Activated T-cell treated with anti-CD3 and anti-CD28 coated beads, Interleukin-2, amount 50 U/mL, for 1 hour (primary cell): ENCODE measurements around the gene CCDC192.
"Not testable (repeated sequence)": the region's sequence is repeated elsewhere in the genome, so short reads cannot be mapped to it uniquely, and the experiment has no call there.

ENCODE experiments used
- DNase-seq: peaks from one replicate; pipeline ENCODE4 v3.0.0-alpha.2; 2020

CCDC192 gene

DNA sequence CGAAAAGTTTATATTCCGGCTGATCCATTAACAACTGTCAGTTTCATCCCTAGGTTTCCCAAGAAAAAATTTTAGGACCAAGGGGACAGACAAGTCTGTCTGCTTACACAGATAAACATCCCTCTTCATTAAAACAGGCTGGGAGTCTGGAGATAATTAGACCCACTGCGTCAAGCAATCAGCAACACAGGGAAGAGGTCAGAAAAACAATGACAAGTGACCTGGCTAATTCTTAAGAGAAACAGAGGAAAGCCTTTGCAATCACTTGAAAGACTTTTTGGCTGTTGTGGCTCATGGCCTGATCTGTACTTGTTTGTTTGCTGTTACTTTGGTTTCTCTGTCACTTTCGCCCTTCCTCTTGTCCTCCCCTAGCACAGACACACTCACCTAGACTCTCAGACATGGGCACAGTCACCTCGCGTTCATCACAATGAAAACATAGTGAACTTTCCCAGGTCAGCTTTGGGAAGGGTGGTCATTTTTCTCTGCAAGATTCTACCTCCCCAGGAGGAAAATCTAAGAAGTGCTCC, 2.9 kb upstream of the CCDC192 start:
- no peak for DNase-seq

DNA sequence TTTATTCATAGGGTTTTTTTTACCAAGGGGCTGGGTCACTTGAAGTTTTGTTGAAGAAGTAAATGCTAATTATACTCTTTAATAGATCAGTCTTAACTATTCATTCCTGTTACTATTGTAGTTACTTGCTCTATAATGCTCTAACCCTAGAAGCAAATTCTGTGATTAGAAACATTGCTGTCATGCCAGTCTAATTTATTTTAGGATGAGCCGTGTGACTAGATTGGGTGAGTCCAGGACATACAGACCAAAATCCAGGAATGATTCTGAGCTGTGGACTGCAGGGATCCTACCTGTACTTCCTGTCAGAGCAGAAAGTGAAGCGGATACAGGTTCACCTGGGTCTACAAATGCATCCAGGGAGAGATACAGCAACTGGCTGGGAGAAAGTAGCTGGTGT, 757 bp upstream of the CCDC192 start:
- DNase-seq = no peak

DNA sequence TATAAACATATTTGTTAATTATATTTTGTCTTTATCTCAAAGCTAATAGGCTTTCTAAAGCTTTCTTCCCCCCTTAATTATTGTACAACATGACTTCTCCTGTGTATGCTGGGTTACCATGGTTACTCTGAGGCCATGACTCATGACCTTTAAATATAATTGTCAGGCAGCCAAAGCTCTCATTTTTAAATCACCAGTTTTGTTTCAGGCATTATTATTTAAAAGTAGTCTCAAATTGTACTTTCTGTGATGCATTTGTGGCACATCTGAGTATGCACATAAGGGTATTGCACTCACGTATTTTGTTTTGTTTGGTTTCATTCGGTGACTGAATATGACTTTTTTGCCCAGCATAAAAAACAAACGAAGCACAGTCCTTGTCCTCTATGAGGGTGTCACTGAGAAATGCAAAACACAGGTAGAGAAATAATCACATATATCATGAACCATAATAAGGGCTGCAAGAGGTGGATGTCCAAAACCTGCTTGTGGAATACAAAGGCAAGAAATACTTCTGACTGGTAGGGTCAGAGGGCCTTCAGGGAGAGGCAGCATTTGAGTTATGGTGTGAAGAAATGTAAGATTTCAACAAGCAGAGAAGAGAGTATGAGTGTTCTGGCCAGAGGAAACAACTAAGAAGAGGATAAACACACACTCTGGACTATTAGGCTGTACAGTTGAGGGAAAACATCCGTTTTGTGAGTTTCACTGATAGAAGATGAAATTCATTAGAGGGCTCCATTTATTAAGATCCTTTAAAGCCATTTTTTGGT, 2.1 kb downstream of the CCDC192 start:
- DNase-seq = no peak

DNA sequence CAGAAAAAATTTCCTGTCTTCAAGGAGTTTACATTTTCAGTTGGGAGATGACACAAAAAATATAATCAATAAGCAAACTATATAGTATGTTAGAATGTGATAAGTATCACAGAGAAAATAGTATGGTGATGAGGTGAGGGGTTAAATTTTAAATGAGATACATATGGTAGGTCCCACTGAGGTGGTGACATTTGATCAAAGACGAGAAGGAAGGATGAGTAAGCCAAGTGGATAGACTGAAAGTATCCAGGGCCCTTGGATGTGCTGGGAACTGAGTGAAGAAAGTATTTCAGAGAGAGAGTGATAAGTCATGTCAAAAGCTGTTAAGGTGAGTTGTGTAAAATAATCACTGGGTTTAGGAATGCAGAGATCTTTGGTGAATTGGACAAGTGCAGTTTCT, 3.5 kb downstream of the CCDC192 start:
- no peak for DNase-seq

DNA sequence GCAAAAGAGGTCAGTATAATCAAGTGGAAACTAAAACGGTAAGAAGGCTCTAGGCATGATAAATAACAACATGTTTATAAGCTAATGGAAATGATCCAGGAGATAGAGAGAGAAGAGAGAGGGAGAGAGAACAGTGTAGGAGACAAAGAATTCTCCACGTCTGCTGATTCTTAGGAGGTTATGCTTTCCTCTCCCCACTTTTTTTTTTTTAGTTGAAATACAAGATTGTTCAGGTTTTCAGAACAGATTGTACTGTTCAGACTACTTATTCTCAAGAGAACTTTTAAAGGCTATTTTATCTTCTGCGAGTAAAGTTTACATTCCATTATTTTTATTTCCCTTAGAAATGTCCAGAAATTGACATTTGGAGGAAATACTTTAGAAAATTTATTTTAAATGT, 4.0 kb downstream of the CCDC192 start:
- DNase-seq = no peak

DNA sequence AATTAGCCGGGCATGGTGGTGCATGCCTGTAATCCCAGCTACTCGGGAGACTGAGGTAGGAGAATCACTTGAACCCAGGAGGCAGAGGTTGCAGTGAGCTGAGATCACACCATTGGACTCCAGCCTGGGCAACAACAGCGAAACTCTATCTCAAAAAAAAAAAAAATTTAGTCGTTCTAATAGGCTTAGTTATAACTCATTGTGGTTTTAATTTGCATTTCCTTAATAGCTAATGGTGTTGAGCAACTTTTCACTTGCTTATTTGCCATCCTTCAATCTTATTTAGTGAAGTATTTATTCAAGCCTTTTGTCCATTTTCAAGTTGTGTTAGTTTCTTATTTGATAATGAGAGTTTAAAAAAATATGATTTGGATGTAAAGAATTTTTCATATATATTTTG, 9.9 kb downstream of the CCDC192 start:
- not testable (repeated sequence) for DNase-seq

DNA sequence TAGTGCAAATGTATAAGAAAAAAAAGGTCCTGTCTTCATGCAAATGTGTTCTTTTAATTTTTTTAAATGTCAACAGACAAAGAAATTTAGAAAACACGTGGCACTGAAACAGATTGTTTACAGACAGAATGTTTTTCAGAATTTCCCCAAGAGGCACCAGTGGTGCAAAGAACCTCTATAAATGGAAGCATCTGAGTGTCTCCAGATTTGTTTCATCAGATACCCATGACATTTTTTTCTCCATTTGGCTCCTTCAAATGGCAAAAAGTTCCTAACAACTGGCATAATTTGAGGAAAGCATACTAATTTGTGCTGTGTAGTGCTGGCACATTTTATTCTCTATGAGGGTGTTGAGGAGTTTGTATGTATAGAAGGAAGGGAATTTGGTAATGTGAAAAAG, 15.0 kb downstream of the CCDC192 start:
- DNase-seq = no peak

DNA sequence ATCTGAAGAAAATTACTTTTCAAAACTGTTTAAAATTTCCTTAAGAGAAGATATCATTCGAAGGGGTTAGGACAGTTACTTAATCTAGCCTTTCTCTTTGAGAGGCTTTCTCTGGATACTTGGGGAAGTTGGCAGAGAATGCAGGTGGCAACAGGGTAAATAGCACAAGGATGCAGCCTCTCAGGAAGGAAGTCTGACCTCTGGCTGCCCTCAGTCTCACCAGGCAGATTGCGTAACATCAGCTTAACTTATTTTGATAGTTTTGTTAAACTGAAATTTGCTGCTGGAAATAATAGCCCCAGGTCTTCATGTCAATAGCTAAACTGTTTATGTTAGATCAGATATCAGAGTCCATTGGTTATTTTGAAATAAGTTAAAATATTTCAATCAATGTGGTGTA, 20.4 kb downstream of the CCDC192 start:
- no peak for DNase-seq

DNA sequence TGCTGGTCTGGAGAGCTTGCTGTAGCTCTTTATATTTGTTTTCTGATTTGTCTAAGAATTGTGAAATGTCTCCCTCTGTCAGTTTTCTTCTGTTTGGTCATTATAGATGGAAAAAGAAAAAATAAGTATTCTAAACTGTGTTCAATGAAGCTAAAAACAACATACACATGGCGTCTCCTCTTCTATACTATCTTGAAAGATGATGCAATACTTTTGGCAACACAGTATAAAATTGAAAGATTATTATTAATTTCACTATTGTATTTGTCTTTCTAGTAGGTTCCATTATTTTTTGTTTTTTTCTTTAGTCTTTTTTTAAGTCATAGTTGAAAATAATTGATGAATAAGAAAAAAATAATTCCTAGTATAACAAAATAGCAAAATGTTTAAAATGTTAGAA, 22.5 kb downstream of the CCDC192 start:
- no peak for DNase-seq

DNA sequence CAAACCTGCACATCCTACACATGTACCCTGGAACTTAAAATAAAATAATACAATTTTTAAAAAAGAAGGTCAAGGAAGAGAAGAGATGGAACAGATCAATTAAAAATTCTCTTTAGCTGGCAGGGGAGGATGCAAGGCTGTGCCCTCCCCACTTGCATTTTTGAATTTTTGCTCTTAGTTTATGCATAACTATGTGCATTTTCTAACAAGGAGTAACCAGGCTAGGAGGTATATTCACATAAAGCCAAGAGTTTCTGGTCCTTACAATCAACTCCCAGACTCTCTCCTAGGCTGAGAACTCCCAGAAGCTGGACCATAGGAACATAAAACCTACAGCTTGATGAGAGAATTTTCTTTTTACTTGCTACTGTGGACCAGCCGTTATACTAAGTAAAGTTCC, 29.8 kb downstream of the CCDC192 start:
- DNase-seq = no peak

DNA sequence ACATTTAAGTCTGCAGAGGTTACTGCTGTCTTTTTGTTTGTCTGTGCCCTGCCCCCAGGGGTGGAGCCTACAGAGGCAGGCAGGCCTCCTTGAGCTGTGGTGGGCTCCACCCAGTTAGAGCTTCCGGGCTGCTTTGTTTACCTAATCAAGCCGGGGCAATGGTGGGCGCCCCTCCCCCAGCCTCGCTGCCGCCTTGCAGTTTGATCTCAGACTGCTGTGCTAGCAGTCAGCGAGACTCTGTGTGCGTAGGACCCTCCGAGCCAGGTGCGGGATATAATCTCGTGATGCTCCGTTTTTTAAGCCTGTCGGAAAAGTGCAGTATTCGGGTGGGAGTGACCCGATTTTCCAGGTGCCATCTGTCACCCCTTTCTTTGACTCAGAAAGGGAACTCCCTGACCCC, 36.2 kb downstream of the CCDC192 start:
- DNase-seq = not testable (repeated sequence)

DNA sequence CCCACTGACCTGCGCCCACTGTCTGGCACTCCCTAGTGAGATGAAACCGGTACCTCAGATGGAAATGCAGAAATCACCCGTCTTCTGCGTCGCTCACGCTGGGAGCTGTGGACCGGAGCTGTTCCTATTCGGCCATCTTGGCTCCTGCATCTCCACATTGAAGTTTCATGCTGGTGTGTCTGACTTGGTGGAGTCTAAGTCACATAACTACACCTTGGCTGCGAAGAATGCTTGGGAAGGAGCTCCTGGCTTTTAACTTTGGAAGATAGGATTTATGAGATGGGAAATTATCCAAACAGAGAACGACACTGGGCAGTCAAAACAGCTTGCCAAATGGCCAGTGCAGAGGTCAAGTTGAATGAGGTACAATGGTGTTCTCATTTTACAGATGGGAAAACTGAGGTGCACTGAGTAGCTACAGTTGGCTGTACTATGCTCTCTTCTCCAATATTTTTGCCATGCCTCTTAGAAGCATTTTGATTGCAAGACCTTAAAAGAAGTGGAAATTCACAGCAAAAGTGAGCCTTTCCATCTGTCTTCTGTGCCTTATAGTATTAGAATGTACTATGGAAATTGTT, 36.7 kb downstream of the CCDC192 start:
- DNase-seq = no peak

DNA sequence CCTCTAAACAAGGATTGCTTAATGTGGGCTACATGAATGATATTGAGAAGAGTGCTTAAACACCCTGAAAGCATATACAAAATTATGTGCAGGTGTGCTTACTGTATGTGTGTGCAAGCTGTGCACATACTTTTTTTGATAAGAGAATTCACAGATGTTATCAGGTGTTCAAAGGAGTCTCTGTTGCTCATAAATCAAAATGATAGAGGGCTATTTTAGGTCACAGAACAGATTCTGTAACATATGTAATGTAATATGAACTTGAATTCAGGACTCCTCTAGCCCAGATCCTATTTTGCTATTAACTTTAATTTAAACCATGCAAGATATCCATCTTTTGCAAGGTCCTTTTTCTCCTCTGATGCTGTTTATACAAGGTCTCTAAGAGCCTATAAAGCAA, 38.2 kb downstream of the CCDC192 start:
- DNase-seq = no peak

DNA sequence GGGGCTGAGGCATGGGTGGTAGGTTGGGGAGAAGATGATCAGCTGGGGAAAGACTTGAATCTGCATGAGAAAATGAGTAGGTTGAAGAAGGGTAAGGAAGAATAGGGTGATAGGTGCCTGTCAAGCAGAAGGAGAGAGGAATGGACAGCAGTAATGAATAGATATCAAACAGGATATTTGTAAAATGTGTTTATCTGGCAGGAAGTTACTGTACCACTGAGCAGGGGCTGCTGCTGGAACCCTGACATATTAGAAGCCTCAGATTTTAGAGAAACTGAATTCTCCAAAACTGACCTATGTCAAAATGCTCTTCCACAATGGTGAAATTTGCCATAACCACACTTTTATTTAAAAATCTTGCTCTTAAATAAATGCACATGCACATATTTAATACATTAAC, 41.0 kb downstream of the CCDC192 start:
- DNase-seq = no peak

DNA sequence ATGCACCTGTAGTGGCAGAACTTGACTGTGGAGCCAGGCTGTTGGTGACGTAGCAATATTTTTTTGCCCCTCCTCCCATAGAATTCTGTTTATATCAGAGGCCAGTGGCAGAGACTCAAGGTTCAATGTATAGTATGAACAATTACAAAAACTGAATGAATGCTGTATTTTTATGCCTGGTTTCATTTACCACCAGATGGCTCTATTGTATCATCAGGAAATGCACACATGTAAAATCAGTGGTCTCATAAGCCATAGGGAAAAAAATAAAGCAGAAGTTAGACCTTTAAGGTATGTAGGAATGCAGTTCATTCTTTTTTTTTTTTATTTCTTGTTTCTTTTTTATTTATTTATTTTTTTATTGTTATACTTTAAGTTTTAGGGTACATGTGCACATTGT, 43.6 kb downstream of the CCDC192 start:
- DNase-seq = no peak

DNA sequence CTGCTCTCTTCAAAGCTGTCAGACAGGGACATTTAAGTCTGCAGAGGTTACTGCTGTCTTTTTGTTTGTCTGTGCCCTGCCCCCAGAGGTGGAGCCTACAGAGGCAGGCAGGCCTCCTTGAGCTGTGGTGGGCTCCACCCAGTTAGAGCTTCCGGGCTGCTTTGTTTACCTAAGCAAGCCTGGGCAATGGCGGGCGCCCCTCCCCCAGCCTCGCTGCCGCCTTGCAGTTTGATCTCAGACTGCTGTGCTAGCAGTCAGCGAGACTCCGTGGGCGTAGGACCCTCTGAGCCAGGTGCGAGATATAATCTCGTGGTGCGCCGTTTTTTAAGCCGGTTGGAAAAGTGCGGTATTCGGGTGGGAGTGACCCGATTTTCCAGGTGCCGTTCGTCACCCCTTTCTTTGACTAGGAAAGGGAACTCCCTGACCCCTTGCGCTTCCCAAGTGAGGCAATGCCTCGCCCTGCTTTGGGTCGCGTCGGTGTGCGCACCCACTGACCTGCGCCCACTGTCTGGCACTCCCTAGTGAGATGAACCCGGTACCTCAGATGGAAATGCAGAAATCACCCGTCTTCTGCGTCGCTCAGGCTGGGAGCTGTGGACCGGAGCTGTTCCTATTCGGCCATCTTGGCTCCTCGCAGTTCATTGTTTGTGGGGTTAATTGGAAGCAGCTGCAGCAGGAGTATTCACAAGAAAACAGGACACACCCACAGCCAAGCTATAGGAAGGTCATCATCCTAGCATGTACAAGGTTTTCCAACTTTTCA, 49.5 kb downstream of the CCDC192 start:
- DNase-seq = not testable (repeated sequence)

DNA sequence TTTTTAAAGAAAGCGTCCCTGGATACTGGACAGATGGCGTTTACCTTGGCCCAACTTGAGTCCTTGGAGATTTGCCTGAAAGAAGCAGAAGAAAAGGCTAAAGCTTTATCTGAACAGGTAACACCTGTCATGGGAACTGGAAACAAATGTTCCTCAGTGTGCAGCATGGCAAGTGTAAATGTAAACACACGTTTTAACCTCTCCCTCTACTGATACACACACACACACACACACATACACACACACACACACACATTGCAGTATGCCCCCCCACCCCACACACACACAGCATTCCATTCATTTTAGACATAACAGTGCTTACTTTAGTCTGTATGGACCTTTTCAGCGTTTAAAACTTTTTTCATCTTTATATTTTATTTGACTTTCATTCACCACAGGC, 51.1 kb downstream of the CCDC192 start:
- no peak for DNase-seq

DNA sequence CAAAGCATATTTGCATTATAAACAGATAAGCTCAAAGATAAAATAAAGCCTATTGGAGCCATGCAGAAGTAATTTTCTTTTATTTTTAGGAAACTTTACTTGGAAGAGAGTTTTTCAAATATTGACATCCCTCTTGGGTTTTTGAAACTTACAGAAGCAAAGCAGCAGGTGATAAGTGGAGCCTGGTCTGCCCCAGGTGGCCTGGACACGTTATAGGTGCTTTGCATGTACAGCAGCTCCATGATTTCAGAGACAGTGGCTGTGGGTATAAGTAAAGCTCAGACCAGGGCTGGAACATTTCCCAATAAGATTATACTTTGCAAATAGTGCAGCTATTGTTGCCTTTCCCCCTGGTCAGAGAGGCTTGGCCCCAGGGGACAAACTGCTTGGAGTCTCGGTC, 51.5 kb downstream of the CCDC192 start:
- no peak for DNase-seq

DNA sequence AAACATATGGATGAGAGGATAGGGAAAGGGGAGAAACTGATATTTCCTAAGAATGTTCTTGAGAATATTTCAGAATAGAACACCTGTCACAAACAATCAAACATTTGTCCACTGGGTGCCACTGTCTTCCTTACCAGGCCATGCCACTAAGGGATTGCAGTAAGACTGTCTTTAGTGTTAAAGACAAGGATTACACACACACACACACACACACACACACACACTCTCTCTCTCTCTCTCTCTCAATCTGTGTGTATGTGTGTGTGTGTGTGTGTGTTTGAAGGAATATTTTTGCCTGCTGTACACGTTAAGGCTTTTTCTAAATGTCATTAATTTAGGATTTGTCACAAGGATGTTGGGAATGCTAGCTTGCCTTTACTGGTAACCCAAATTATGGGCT, 54.4 kb downstream of the CCDC192 start:
- DNase-seq = no peak

DNA sequence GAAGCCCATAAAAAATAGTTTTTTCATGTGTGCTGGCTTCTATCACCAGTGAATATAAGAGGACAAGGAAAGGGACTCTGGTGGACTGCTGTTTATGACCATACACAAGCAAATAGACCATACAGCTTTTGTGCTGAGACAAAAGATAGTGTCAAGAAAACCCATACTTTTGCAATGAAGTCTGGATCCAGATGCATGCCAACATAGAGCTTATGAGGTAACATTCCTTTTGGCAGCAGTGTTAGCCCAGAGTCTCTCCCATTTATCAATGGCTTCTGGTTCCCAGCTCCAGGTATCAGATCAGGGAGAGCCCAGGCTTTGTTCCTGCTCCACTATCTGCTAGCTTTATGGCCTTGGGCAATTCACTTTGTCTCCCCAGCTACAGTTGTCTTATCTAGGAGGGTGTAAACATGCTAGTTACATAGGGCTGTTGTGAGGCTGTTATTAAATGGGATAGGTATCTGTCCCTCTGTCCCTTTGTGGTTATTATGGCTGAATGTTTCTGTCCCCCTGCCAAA, 55.6 kb downstream of the CCDC192 start:
- no peak for DNase-seq

DNA sequence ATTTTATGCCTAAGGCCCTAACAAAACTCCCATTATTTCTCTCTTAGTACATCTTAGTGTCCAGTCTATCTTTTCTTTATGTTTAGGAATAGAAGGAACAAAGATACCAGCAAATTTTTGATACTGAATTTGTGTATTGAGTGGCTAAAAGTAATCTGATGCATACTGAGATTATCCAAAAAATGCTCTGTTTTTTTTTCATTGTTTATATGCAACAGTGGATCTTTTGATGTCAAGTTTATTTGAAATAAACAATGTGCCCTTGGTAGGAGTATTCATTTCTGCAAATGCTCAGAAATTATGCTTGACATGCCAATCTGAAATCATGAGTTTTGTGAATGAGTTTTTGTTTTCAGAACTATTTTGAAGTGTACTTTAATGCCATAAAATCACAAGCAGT, 58.7 kb downstream of the CCDC192 start:
- no peak for DNase-seq

DNA sequence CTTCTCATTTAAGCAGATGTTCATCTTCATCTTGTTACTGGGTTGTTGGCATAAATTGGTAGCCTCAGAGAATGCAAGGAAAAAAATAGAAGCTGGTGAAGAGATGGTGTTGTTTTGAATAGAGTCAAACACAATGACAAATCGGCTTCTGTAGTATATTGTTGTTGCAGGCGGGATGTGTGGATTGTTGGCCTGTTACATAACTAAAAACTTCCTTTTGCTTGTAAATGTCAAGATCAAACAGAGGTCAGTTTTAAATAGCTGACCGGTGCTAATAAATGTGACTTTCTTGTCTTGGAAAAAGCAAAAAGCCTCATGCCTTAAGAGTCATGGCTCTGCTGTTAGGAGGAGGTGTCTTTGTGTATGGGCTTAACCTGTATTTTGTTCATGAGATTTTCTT, 59.2 kb downstream of the CCDC192 start:
- no peak for DNase-seq

DNA sequence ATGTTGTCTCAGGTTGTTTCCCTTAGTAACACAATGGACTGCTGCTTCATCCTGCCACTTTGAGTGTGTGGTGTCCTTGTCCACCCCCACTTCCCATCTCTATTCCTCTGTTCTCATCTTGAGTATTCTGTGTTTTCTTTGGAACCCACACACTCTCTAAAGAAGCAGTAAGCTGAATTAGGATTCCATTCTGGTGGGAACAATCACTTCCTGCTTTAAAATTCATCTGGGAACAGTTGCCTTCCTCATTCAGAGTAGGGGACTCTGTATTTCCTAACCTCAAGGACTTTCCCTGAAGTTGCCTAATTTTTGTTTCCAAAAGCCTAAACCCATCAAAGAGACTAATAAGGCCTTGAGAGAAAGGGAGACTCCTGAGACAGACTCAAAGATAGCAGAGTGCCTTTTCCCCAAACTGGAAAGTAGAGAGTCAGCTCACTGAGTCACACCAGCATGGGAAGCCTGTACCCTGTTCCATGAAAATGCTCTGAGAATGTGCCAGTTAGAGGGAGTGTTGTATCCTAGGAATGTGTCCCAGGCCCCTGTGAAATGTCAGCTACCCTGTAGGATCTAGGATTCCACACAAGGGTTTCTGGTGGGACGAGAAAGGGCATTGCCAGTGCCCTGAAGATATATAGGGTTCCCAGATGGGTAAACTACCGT, 63.6 kb downstream of the CCDC192 start:
- DNase-seq = no peak
